Left lung (tissue), 10 donors: Measurements from ENCODE around the gene FAM171A1. TPM values are rescaled to one million over a fixed set of nuclear protein-coding genes. Genes with fewer than 3 reads are reported as not detected.
"Not testable (repeated sequence)": the region's sequence is repeated elsewhere in the genome, so short reads cannot be mapped to it uniquely, and the experiment has no call there.

Experiments used
- ATAC-seq: fragments of 200-7000 bp; cut with Tn5 transposase; one replicate; pipeline ENCODE4 v1.9.1; 2020; ENCODE audit warnings: moderate library complexity
- DNase-seq, 4 donors: peaks; one replicate each; pipeline ENCODE4 v3.0.0-alpha.2; 2013 to 2020
- H3K27ac ChIP-seq, 2 donors: fragments of 200-600 bp; sonication (generic) in 1 of 2; one replicate each; pipeline versions ENCODE4 v1.5.0 to v1.8.0; 2020 to 2021
- H3K27me3 ChIP-seq, 2 donors: fragments of 200-600 bp; sonication (generic) in 1 of 2; one replicate each; pipeline versions ENCODE4 v1.5.0 to v1.8.0; 2020 to 2021
- H3K36me3 ChIP-seq, 2 donors: fragments of 200-600 bp; sonication (generic) in 1 of 2; one replicate each; pipeline versions ENCODE4 v1.5.0 to v1.8.0; 2020 to 2021
- H3K4me1 ChIP-seq, 2 donors: fragments of 200-600 bp; one replicate each; pipeline ENCODE4 v1.8.0; 2021
- H3K4me3 ChIP-seq, 2 donors: fragments of 200-600 bp; sonication (generic) in 1 of 2; one replicate each; pipeline versions ENCODE4 v1.5.0 to v1.8.0; 2020 to 2021; ENCODE audit warnings: mild to moderate bottlenecking in 1 of 2
- H3K9me3 ChIP-seq, 2 donors: fragments of 200-600 bp; sonication (generic) in 1 of 2; one replicate each; pipeline versions ENCODE4 v1.5.0 to v1.8.0; 2020 to 2021
- intact Hi-C, 2 donors: fragments of 100-400 bp; cut with DNase I; formaldehyde crosslinking; loops; one replicate each; pipeline versions ENCODE4 v1.11.2 to v1.14.2; 2022
- polyA plus RNA-seq, 6 donors: library from polyadenylated mRNA; unstranded; fragments of 120-200 nt; gene quantifications; one replicate each; pipeline ENCODE4 v1.2.1, GENCODE V29; 2013; ENCODE audit not compliant: insufficient read length in 6 of 6
- total RNA-seq, 2 donors: library from RNA; stranded (reverse); fragmentation: NEBNext Ultra II Directional; extraction: Animal tissue kit (Norgen Biotek cat#: 25700); gene quantifications; one replicate each; pipeline ENCODE4 v1.2.1, GENCODE V29; 2021
- TF ChIP-seq, protein P1 (sequence below), 2 donors: fragments of 200-600 bp; sonication (generic) in 1 of 2; IDR thresholded peaks; one replicate each; pipeline versions ENCODE4 v1.5.0 to v1.8.0; 2021; ENCODE audit warnings: antibody characterized with exemption in 2 of 2
- donor health status: DM: no; HTN: yes; CAD: no.
- donor health status: DM: no; HTN: no; CAD: no.

FAM171A1 gene
- total and polyA plus RNA-seq, 8 donors: 13.2 to 77.7 (median 65.1) TPM

DNA sequence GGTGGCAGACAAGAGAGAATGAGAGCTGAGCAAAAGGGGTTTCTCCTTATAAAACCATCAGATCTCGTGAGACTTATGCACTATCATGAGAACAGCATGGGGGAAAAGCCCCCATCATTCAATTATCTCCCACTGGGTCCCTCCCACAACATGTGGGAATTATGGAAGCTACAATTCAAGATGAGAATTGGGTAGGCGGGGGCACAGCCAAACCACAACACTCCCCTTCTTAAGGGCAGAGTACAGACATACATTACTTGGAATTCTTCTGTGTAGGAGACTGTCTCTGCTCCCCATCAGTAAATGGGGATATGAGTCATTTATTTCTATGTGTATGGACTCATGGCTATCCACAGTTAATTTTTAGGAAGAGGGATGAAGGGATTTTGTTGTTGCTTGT lies 31.2 kb downstream of the FAM171A1 start:
- TF ChIP-seq, protein P1, sequence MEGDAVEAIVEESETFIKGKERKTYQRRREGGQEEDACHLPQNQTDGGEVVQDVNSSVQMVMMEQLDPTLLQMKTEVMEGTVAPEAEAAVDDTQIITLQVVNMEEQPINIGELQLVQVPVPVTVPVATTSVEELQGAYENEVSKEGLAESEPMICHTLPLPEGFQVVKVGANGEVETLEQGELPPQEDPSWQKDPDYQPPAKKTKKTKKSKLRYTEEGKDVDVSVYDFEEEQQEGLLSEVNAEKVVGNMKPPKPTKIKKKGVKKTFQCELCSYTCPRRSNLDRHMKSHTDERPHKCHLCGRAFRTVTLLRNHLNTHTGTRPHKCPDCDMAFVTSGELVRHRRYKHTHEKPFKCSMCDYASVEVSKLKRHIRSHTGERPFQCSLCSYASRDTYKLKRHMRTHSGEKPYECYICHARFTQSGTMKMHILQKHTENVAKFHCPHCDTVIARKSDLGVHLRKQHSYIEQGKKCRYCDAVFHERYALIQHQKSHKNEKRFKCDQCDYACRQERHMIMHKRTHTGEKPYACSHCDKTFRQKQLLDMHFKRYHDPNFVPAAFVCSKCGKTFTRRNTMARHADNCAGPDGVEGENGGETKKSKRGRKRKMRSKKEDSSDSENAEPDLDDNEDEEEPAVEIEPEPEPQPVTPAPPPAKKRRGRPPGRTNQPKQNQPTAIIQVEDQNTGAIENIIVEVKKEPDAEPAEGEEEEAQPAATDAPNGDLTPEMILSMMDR (IDR thresholded peaks at IDR 0.05): no peak
- intact Hi-C loops: no loop called here
- ATAC-seq (no peak), DNase-seq (no peak)
- Histone ChIP-seq H3K4me1 (peaks cover 0 to 3% of the 10 kb centered on the region in 2 donors), H3K4me3 (no peak overlapping the region), H3K27me3 (no peaks in the 10 kb centered on the region), H3K36me3 (no peaks in the 10 kb centered on the region), H3K9me3 (no peaks in the 10 kb centered on the region), H3K27ac (no peak overlapping the region)

DNA sequence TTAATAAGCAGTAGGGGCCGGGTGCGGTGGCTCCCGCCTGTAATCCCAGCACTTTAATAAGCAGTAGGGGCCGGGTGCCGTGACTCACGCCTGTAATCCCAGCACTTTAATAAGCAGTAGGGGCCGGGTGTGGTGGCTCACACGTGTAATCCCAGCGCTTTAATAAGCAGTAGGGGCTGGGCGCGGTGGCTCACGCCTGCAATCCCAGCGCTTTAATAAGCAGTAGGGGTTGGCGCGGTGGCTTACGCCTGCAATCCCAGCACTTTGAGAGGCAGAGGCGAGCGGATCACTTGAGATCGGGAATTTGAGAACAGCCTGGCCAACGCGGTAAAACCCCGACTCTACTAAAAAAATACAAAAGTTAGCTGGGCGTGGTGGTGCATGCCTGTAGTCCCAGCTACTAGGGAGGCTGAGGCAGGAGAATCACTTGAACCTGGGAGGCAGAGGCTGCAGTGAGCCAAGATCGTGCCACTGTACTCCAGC lies 33.6 kb downstream of the FAM171A1 start:
- H3K27ac ChIP-seq, H3K9me3 ChIP-seq, H3K4me3 ChIP-seq, H3K27me3 ChIP-seq, ATAC-seq, H3K4me1 ChIP-seq, intact Hi-C loops, DNase-seq, H3K36me3 ChIP-seq: not testable (repeated sequence)

DNA sequence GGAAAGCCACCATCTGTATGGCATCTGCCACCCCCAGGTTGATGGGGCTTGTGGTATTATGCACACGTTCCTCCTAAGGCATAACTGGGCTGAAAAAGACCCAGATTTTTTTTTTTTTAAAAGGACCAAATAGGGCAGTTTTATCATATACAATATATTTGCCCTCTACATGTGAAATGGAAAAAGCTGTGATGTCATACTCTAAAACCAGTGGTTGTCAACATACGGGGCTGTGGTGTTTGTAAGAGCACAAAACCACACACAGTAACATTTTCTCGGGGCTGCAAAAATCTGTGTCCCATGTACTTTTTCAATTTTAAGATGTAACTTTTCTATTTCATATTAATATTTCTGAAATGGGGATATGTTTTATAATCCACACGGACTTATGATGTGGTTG lies 34.9 kb downstream of the FAM171A1 start:
- no peaks in the 10 kb centered on the region for H3K9me3 ChIP-seq
- no peaks in the 10 kb centered on the region for H3K4me1 ChIP-seq
- H3K4me3 ChIP-seq: no peak overlapping the region
- H3K36me3 ChIP-seq: no peaks in the 10 kb centered on the region
- no peak for ATAC-seq
- H3K27me3 ChIP-seq: no peaks in the 10 kb centered on the region
- no peak for DNase-seq
- intact Hi-C loops: no loop called here
- H3K27ac ChIP-seq: no peak overlapping the region
- TF ChIP-seq, protein P1 (IDR thresholded peaks at IDR 0.05): no peak

DNA sequence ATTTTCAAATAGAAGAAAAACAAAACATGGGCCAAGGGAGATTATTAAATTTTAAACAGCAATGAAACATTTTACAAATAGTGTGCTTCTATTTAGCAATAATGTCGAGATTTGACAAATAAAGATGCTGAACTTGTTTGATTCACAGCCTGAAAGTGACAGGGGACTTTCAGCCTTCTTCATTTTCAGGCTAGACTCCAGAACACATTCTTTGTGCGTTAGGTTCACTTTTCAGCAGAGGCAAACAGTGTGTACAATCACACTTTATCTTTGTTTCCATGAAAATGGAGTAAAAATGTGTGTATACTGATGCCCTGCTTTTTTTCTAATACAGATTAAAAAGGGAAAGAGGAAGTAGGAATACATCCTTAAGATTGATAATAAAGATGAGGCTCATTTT lies 35.6 kb downstream of the FAM171A1 start:
- intact Hi-C loops: no loop called here
- peak in 1 of 4 donors; percentile 42 for DNase-seq
- no peak for ATAC-seq
- TF ChIP-seq, protein P1 (IDR thresholded peaks at IDR 0.05): no peak
- H3K27ac ChIP-seq: no peak overlapping the region
- H3K27me3 ChIP-seq: no peaks in the 10 kb centered on the region
- no peaks in the 10 kb centered on the region for H3K9me3 ChIP-seq
- no peaks in the 10 kb centered on the region for H3K36me3 ChIP-seq
- H3K4me1 ChIP-seq: no peaks in the 10 kb centered on the region
- no peak overlapping the region for H3K4me3 ChIP-seq

DNA sequence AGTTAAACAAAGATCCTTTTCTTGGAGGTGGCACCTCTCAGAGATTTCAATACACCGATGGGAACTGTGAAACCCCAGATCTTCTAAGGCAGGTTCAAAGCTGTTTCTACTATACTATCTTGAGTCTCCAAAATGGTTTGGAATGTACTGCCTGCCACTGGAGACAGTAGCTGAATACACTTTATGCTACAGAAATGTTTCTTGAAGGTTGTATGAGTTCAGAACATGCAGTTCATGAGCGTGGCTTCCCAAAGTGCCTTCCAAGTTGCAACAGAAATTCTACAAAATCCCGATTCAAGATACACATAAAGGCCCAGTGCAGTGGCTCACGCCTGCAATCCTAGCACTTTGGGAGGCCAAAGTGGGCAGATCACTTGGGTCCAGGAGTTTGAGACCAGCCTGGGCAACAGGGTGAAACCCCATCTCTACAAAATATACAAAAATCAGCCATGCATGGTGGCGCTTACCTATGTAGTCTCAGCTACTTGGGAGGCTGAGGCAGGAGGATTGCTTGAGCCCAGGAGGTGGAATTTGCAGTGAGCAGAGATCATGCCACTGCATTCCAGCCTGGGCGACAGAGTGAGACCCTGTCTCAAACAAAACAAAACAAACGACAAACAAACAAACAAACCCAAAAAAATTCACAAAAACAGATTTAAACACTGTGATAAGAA lies 36.3 kb downstream of the FAM171A1 start:
- Histone ChIP-seq H3K36me3 (no peaks in the 10 kb centered on the region), H3K4me1 (no peaks in the 10 kb centered on the region), H3K27ac (no peak overlapping the region), H3K27me3 (no peaks in the 10 kb centered on the region), H3K9me3 (no peaks in the 10 kb centered on the region), H3K4me3 (no peak overlapping the region)
- intact Hi-C loops: no loop called here
- DNase-seq: no peak
- TF ChIP-seq, protein P1 (IDR thresholded peaks at IDR 0.05): no peak
- ATAC-seq: no peak
